ENCODE data around the gene PSMC2. TPM values are rescaled to one million over a fixed set of nuclear protein-coding genes. Genes with fewer than 3 reads are reported as not detected.

The PSMC2 gene
- polyA plus RNA-seq, 2 of the 4 experiments (the other 2 are of a cell fraction) = 252 to 287 TPM

DNA sequence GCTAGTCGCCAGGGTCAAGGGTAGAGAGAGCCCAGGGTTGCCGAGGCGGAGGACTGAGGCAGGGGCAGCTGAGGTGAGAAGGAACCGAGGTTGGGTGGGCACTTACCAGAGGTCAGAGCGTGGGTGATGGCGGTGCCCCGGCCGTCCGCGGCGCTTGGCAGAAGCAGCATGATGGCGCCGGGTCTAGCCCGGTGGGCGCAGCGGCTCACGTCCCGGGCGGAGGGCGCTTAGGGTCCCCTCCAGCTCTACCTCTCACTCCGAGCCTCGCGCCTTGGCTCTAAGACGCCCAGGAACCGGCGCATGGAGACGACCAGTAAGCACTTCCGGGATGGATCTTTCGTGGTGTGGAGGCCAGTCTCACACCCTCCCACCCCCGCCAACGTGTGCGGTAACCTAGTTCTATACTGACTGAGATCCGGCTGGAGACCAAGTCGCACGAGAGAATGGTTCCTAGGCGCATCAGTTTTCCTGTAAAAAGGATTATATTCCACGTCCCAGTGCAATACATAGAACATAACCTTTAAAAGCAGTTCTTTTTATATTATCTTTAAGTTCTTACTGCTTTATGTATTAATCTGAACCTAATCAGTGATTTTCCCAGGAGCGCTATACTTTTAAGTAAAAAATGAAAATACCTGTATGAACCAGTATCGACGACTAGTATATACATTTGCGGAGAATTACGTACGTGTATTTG, 2.8 kb upstream of the PSMC2 start, which contains the start of gene DNAJC2 (continued):
- TF ChIP-seq RCOR1 (IDR thresholded peaks at IDR 0.05; ENCODE audit: low read depth, low read length) (no peak), EHF (CRISPR knock-in tag; IDR thresholded peaks at IDR 0.05) (no peak), ATOH8 (CRISPR knock-in tag; IDR thresholded peaks at IDR 0.05; ENCODE audit: low read depth) (no peak), CHD4 (IDR thresholded peaks at IDR 0.05; ENCODE audit: borderline replicate concordance) (no peak), MAFK (IDR thresholded peaks at IDR 0.05; ENCODE audit: partially characterized antibody) (peak; percentile 25), NFE2L2 (conservative IDR thresholded peaks at IDR 0.05; ENCODE audit: low read length) (no peak), CBX8 (IDR thresholded peaks at IDR 0.05) (no peak), HOXB13 (CRISPR knock-in tag; IDR thresholded peaks at IDR 0.05; ENCODE audit: low read depth) (no peak), FOSL2 (IDR thresholded peaks at IDR 0.05) (no peak), FOSL2 (CRISPR knock-in tag; IDR thresholded peaks at IDR 0.05) (no peak), TFCP2L1 (CRISPR knock-in tag; IDR thresholded peaks at IDR 0.05) (no peak), ZC3H11A (IDR thresholded peaks at IDR 0.05) (0 out of 2 replicates have a peak, but pooled peaks have one; percentile 7), RARB (CRISPR knock-in tag; IDR thresholded peaks at IDR 0.05) (no peak), KDM5A (IDR thresholded peaks at IDR 0.05) (peak; percentile 55), BHLHE40 (IDR thresholded peaks at IDR 0.05; ENCODE audit: low read depth, low read length) (no peak), EP300 (IDR thresholded peaks at IDR 0.05) (no peak), CHD2 (IDR thresholded peaks at IDR 0.05; ENCODE audit: low read length, partially characterized antibody) (no peak), EHMT2 (IDR thresholded peaks at IDR 0.05; ENCODE audit: low read depth) (no peak), RAD21 (conservative IDR thresholded peaks at IDR 0.05 in 1 of 2, IDR thresholded peaks at IDR 0.05 in 1 of 2) (no peak)
- TF ChIP-seq, protein P1, sequence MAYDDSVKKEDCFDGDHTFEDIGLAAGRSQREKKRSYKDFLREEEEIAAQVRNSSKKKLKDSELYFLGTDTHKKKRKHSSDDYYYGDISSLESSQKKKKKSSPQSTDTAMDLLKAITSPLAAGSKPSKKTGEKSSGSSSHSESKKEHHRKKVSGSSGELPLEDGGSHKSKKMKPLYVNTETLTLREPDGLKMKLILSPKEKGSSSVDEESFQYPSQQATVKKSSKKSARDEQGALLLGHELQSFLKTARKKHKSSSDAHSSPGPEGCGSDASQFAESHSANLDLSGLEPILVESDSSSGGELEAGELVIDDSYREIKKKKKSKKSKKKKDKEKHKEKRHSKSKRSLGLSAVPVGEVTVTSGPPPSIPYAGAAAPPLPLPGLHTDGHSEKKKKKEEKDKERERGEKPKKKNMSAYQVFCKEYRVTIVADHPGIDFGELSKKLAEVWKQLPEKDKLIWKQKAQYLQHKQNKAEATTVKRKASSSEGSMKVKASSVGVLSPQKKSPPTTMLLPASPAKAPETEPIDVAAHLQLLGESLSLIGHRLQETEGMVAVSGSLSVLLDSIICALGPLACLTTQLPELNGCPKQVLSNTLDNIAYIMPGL (CRISPR knock-in tag; IDR thresholded peaks at IDR 0.05; ENCODE audit: borderline replicate concordance) = no peak
- TF ChIP-seq, protein P2, sequence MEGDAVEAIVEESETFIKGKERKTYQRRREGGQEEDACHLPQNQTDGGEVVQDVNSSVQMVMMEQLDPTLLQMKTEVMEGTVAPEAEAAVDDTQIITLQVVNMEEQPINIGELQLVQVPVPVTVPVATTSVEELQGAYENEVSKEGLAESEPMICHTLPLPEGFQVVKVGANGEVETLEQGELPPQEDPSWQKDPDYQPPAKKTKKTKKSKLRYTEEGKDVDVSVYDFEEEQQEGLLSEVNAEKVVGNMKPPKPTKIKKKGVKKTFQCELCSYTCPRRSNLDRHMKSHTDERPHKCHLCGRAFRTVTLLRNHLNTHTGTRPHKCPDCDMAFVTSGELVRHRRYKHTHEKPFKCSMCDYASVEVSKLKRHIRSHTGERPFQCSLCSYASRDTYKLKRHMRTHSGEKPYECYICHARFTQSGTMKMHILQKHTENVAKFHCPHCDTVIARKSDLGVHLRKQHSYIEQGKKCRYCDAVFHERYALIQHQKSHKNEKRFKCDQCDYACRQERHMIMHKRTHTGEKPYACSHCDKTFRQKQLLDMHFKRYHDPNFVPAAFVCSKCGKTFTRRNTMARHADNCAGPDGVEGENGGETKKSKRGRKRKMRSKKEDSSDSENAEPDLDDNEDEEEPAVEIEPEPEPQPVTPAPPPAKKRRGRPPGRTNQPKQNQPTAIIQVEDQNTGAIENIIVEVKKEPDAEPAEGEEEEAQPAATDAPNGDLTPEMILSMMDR (IDR thresholded peaks at IDR 0.05) = no peak
- TF ChIP-seq, protein P3, sequence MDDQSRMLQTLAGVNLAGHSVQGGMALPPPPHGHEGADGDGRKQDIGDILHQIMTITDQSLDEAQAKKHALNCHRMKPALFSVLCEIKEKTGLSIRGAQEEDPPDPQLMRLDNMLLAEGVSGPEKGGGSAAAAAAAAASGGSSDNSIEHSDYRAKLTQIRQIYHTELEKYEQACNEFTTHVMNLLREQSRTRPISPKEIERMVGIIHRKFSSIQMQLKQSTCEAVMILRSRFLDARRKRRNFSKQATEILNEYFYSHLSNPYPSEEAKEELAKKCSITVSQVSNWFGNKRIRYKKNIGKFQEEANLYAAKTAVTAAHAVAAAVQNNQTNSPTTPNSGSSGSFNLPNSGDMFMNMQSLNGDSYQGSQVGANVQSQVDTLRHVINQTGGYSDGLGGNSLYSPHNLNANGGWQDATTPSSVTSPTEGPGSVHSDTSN (IDR thresholded peaks at IDR 0.05) = no peak; the same call in 1 of the 2 replicates

DNA sequence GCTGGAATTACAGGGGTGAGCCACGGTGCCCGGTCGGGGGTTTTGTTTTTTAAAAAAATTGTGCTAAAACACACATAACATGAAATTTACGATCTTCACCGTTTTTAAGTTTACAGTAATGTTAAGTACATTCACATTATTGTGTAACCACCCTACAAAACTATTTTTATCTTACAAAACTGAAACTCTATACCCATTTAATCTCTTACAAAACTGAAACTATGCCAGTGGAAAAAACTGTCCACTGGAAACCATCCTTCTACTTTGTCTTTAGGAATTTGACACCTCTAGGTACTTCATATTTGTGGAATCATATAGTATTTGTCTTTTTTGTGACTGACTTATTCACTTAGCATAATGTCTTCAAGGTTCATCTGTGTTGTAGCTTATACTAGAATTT, 1.0 kb upstream of the PSMC2 start:
- POLR2A ChIA-PET = no interaction called here
- ATAC-seq = no peak
- Histone ChIP-seq H3K4me1 (peaks cover 29% of the 10 kb centered on the region), H3K4me2 (peak overlapping the region; percentile 82), H3K4me3 (no peak overlapping the region), H3K9me3 (no peaks in the 10 kb centered on the region), H3K27ac (no peak overlapping the region)
- WGBS (ENCODE audit: missing lambda C conversion rate) = 76% methylated on average over 5 of the region's 5 CpGs
- DNase-seq (ENCODE audit: low read depth in 1 of 2, low spot score in 1 of 2) = no peak
- no peak for FAIRE-seq
- CTCF ChIA-PET = no interaction called here
- TF ChIP-seq RAD21 (conservative IDR thresholded peaks at IDR 0.05 in 1 of 2, IDR thresholded peaks at IDR 0.05 in 1 of 2) = no peak
- TF ChIP-seq NPAS2 (CRISPR knock-in tag; IDR thresholded peaks at IDR 0.05; ENCODE audit: borderline replicate concordance) = no peak

All from A549 (cell line).